GM12875 (cell line): ENCODE measurements around the gene FIGN.

Experiments
- H3K4me3 ChIP-seq: one replicate; pipeline ENCODE4 v1.5.1; 2011; ENCODE audit warnings: low read depth, low read length, control low read depth
- TF ChIP-seq, protein P1 (sequence below): IDR thresholded peaks from 2 replicates; pipeline ENCODE4 v1.5.1; 2011; ENCODE audit warnings: low read depth, mild to moderate bottlenecking, control low read depth, inconsistent platforms, low read length, moderate library complexity, borderline replicate concordance; ENCODE audit not compliant: insufficient read depth

FIGN gene

DNA sequence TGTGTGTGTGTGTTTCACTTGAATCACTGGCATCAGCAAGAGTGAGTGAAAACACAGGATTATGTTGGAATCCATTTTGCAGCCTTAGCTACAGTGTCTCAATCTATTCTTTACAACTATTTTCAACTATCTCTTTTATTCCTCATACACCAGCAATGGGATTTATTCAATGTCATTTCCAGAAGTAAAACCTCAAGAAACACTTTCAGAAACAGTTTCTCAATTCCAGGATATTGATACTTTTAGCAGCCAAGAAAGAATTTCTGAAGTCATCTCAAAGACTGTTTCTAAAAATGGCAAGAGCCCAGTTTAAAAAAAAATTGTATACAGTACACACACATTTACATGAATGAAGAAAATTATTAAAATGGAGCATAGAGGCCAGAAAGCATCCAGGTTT is 171.6 kb downstream of the FIGN start:
- TF ChIP-seq, protein P1, sequence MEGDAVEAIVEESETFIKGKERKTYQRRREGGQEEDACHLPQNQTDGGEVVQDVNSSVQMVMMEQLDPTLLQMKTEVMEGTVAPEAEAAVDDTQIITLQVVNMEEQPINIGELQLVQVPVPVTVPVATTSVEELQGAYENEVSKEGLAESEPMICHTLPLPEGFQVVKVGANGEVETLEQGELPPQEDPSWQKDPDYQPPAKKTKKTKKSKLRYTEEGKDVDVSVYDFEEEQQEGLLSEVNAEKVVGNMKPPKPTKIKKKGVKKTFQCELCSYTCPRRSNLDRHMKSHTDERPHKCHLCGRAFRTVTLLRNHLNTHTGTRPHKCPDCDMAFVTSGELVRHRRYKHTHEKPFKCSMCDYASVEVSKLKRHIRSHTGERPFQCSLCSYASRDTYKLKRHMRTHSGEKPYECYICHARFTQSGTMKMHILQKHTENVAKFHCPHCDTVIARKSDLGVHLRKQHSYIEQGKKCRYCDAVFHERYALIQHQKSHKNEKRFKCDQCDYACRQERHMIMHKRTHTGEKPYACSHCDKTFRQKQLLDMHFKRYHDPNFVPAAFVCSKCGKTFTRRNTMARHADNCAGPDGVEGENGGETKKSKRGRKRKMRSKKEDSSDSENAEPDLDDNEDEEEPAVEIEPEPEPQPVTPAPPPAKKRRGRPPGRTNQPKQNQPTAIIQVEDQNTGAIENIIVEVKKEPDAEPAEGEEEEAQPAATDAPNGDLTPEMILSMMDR, result no peak
- no peak overlapping the region for H3K4me3 ChIP-seq

DNA sequence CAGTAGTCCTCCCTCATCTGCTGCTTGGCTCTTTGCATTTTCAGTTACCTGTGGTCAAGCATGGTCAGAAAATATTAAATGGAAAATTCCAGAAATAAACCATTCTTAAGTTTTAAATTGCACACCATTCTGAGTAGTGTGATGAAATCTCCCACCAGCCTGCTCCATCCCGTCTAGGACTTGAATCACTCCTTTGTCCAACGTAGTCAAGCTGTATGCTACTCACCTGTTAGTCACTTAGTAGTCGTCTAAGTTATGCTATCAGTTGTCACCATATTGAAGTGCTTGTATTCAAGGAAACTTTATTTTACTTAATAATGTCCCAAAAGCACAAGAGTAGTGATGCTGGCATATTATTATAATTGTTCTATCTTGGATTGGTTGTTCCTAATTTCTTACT is 172.5 kb downstream of the FIGN start:
- no peak overlapping the region for H3K4me3 ChIP-seq
- TF ChIP-seq, protein P1, result no peak

DNA sequence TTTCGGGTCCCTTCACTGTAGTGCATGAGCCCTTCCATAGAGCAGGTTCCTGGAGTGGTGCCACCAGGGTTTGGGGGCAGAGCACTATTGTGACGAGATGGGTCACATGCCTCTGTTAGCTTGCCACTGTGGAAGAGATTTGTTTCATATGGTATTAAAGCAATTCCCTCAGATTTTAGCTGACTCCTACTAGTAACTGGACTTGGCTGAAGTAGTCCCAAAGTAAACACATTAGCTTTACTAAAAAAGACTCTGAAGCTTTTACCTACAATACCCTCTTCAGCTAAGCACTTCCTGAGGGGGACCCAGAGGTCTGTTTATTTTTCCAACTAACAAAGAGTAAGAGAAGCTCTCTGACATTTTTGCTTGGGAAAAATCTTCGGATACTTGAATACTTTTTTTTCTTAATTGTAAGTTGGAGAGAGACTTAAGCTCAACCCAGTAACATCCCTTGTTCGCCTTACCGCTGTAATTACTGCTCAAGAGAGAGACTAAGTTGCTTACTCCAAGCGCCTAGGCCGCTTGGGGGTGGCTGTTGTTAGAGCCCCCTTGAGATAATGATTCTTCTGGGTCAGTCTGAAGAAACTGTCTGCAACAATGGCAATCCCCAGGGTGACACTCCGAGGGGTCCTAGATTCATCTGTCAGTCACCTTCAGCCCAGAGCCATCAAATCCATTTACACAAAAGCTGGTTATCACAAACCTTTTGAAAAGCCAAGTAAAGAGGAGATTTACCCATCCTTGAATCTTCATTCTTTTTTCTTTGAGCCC is 177.4 kb downstream of the FIGN start:
- H3K4me3 ChIP-seq, result no peak overlapping the region
- TF ChIP-seq, protein P1, result no peak

DNA sequence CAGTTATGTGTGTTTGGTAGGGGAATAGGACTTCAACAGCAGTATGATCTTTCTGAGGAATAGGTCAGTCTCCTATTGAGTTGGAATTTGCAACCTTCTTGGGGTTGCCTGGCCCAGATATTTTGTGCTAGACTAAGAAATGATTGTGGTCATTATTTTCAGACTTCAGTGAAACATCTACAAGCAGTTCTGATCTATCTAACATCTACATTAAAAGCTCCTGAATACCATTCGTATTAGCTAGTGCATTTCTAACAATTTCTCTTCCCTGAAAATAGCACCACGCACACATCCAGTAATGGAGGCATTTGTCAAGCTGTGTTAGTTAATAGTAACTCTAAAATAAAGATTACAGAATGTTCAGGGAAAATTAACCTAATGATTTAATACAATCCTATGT is 179.3 kb downstream of the FIGN start:
- TF ChIP-seq, protein P1, result no peak

DNA sequence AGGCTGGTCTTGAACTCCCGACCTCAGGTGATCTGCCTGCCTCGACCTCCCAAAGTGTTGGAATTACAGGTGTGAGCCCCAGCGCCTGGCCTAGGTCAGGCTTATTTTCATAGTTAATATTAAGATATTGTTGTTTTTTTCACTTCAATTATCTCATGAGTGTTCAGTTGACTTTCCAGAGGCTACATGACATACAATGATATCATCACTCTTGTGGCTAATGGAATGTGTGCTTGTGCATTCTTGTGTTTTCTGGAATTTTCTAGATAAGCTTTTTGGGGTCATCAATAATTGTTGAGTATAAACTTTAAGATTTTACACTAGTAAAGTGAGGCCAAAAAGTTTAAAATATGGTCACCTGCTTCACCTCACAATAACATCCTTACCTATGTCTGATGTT is 180.9 kb downstream of the FIGN start:
- no peak overlapping the region for H3K4me3 ChIP-seq
- TF ChIP-seq, protein P1, result no peak

More for the DNA sequence above, 179.3 kb downstream of the FIGN start:
- H3K4me3 ChIP-seq, result no peak overlapping the region

DNA sequence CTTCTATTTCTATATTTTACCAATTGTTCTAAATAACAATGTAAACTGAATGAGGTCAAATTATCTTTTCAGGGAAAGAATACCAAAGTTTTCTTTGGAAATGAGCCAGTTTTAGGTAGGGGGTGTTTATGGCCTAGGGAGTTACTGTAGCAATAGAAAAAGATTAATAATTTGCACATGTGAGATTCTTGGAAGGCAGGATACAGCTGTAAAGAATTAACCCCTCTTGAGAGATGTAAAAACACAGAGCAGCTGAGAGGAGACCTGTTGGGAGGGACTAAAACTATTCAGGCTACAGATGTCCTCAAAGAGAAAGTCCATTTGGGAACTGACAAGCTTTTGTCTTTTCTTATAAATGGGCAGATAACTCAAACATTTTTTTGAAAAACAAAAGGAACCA is 182.2 kb downstream of the FIGN start:
- TF ChIP-seq, protein P1, result no peak
- no peak overlapping the region for H3K4me3 ChIP-seq

DNA sequence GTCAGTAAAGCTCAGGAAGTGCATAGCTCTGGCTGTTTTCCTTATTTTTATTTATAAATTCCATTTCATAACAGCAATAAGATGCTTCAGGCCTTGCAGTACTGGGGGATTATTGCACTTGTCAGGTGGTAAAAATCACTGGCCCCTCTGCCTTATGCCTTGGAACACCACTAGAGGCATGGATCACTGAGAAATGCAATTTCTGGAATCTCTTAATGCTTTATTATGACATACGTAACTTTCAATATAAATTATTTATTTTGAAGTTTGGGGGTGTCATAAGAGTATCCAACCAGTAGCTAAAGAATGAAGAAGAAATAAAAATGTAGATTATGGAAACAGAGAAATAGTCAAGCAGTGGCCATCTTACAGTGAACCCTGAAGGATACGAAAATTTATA is 183.1 kb downstream of the FIGN start:
- H3K4me3 ChIP-seq, result no peak overlapping the region
- TF ChIP-seq, protein P1, result no peak
